ENCODE data around the gene SGF29.
"Not testable (repeated sequence)": the region's sequence is repeated elsewhere in the genome, so short reads cannot be mapped to it uniquely, and the experiment has no call there.

Gene SGF29

DNA sequence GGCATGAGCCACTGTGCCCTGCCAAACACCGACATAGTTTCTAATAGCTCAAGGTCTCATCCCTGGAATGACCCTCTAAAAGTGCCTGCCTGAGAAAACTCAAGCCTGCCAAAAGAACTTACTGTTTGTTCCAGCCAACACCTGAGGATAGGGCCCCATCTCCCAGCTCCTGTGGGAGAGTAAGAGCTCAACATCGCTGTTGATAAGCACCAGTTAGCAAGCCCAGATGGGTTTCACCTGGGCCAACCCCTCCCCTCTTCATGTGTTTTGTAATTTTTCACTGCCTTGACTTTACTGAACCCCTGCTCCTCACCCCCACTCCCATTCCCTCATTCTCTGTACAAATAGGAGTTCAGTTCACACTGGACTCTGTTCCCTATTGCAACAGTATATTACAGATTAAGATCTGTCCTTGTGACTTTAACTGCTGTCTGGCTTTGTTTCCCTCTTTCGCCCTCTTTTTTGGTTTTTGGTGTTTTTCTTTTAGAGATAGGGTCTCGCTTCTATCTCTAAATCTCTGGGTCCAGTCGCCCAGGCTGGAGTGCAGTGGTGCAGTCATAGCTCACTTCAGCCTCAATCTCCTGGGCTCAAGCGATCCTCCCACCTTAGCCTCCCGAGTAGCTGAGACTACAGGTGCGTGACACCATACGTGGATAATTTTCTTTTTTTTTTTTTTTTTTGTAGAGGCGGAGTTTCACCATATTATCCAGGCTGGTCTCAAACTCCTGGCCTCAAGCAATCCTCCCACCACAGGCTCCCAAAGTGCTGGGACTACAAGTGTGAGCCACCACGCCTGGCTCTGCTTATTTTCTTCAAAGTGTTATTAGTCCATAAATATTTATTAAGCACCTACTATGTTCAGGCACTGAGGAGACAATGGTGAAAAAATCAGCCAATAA is 27.3 kb upstream of the SGF29 start:
- Histone ChIP-seq H3K4me3 (ENCODE audit: low read depth, low read length) (no peak overlapping the region), H3K27me3 (replicated peaks) (no peaks in the 10 kb centered on the region), H3K36me3 (replicated peaks) (no peaks in the 10 kb centered on the region), H3K27ac (no peak overlapping the region)
- in situ Hi-C loops (cut with HindIII; ENCODE audit: low pct_ligation_motif_present, low sequenced_read_pairs) = no loop called here
- DNase-seq = no peak
- TF ChIP-seq CTCF (IDR thresholded peaks at IDR 0.05; ENCODE audit: low read depth, low read length, missing control alignments) = no peak

DNA sequence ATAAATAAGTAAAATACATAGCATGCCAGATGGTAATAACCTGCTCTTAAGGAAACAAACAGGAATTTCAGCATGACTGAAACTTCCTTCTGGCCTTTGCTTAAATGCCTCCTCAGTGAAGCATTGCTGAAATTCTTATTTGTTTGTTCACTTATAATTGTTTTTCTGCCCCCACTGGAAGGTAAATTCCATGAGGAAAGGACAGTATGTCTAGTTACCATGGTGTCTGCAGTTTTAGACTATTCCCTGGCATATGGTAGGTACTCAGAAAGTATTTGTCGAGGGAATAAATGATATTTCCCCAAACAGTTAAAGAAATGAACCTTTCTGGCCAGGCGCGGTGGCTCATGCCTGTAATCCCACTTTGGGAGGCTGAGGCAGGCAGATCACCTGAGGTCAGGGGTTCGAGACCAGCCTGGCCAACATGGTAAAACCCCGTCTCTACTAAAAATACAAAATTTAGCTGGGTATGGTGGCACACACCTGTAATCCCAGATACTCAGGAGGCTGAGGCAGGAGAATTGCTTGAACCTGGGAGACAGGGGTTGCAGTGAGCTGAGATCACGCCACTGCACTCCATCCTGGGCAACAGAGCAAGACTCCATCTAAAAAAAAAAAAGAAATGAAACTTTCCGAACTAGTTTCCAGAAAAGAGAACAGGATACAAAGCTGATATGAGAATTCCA is 26.5 kb upstream of the SGF29 start:
- H3K4me3 ChIP-seq (ENCODE audit: low read depth, low read length); in situ Hi-C loops (cut with HindIII; ENCODE audit: low pct_ligation_motif_present, low sequenced_read_pairs); DNase-seq: not testable (repeated sequence)

GRCh38 chr16:28527985-28528384 is 25.7 kb upstream of the SGF29 start:
- Histone ChIP-seq H3K27me3 (replicated peaks) (no peaks in the 10 kb centered on the region), H3K36me3 (replicated peaks) (no peaks in the 10 kb centered on the region), H3K4me3 (ENCODE audit: low read depth, low read length) (no peak overlapping the region), H3K27ac (no peak overlapping the region)
- TF ChIP-seq CTCF (IDR thresholded peaks at IDR 0.05; ENCODE audit: low read depth, low read length, missing control alignments) = no peak
- no peak for DNase-seq
- in situ Hi-C loops (cut with HindIII; ENCODE audit: low pct_ligation_motif_present, low sequenced_read_pairs) = no loop called here

More for the DNA sequence above, 26.5 kb upstream of the SGF29 start:
- not testable (repeated sequence) for H3K36me3 ChIP-seq (replicated peaks); H3K27me3 ChIP-seq (replicated peaks); H3K27ac ChIP-seq

- TF ChIP-seq CTCF (IDR thresholded peaks at IDR 0.05; ENCODE audit: low read depth, low read length, missing control alignments) = no peak
- in situ Hi-C loops (cut with HindIII; ENCODE audit: low pct_ligation_motif_present, low sequenced_read_pairs) = no loop called here
- Histone ChIP-seq H3K27ac (no peak overlapping the region), H3K4me3 (ENCODE audit: low read depth, low read length) (no peak overlapping the region), H3K36me3 (replicated peaks) (no peaks in the 10 kb centered on the region), H3K27me3 (replicated peaks) (no peaks in the 10 kb centered on the region)
- no peak for DNase-seq
Observed at GRCh38 chr16:28528463-28528867, 25.3 kb upstream of the SGF29 start.

- Histone ChIP-seq H3K27ac (no peak overlapping the region), H3K36me3 (replicated peaks) (no peaks in the 10 kb centered on the region), H3K27me3 (replicated peaks) (no peaks in the 10 kb centered on the region), H3K4me3 (ENCODE audit: low read depth, low read length) (no peak overlapping the region)
- no peak for DNase-seq
- in situ Hi-C loops (cut with HindIII; ENCODE audit: low pct_ligation_motif_present, low sequenced_read_pairs) = no loop called here
- no peak for TF ChIP-seq CTCF (IDR thresholded peaks at IDR 0.05; ENCODE audit: low read depth, low read length, missing control alignments)
Observed at GRCh38 chr16:28529124-28529523, 24.6 kb upstream of the SGF29 start.
